Stomach (tissue), 4 donors: ENCODE data around the gene HSPH1.

ENCODE experiments used
- EP300 ChIP-seq: sonication (generic); formaldehyde crosslinking; IDR thresholded peaks from one replicate; pipeline ENCODE4 v1.6.1; 2017; ENCODE audit warnings: antibody characterized with exemption
- POLR2AphosphoS5 ChIP-seq, 3 donors: sonication (generic); formaldehyde crosslinking; IDR thresholded peaks; one replicate each; pipeline ENCODE4 v1.6.1; 2016; ENCODE audit warnings: antibody characterized with exemption in 3 of 3
- TF ChIP-seq, protein P1 (sequence below), 7 experiments: fragments of 450-650 bp in 4 of 7; fragments of 200-600 bp in 3 of 7; sonication (generic) in 3 of 7; IDR thresholded peaks; one replicate each; pipeline ENCODE4 v1.5.1; 2016 to 2019; ENCODE audit warnings: antibody characterized with exemption in 7 of 7, control low read depth in 2 of 7, mild to moderate bottlenecking in 1 of 7

- TF ChIP-seq, protein P1, sequence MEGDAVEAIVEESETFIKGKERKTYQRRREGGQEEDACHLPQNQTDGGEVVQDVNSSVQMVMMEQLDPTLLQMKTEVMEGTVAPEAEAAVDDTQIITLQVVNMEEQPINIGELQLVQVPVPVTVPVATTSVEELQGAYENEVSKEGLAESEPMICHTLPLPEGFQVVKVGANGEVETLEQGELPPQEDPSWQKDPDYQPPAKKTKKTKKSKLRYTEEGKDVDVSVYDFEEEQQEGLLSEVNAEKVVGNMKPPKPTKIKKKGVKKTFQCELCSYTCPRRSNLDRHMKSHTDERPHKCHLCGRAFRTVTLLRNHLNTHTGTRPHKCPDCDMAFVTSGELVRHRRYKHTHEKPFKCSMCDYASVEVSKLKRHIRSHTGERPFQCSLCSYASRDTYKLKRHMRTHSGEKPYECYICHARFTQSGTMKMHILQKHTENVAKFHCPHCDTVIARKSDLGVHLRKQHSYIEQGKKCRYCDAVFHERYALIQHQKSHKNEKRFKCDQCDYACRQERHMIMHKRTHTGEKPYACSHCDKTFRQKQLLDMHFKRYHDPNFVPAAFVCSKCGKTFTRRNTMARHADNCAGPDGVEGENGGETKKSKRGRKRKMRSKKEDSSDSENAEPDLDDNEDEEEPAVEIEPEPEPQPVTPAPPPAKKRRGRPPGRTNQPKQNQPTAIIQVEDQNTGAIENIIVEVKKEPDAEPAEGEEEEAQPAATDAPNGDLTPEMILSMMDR (IDR thresholded peaks at IDR 0.05), result no peak
- TF ChIP-seq POLR2AphosphoS5 (IDR thresholded peaks at IDR 0.05) (no peak), EP300 (no peak)
Measured at GRCh38 chr13:31105856-31106255, 55.8 kb downstream of the HSPH1 start.
